GM18870 (cell line): Measurements from ENCODE around the gene OTUD5.

Source experiments
- ATAC-seq: cut with Tn5 transposase; IDR thresholded peaks from one replicate; pipeline ENCODE4 v1.9.1; 2021; ENCODE audit warnings: moderate library complexity; ENCODE audit not compliant: unreplicated experiment

OTUD5 gene

DNA sequence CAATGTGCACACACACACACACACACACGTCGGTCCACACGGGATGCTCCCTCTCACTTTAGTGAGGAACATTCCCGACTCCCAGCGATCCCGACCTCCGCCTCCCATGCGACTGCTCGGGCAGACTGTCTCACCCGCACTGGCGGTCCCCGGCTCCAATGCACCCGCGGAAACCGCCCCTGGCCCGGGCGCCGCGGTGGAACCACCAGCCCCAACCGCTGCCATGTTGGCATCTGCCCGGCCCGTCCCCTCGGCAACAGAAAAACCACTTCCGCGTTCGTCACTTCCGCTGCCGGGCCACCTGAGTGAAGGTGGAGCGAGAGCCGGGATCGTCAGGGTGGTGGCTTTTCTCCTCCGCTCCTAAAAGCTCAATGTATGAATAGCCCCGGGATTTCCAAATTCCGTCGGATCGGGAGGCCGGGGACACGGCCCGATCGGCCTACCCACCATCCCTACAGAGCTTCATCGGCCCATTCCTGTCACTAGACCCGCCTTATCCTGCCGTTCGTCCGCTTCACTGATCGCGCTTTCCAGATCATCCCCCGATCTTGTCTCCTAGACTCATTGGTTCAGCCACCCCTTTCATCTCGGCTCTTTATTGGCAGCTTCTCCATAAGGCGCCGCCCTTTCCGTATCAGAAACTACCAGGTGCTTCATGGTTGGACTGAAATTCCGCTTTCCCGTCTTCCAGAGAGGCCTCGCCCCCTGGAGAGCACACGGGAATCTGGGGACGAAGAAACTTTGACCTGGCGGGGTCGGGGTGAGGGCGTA lies 45.8 kb downstream of the OTUD5 start, which contains the start of gene SLC35A2:
TSS of gene SLC35A2 (minus strand) at position 235 of the 771 bp plus-strand sequence. CDS start at position 225, 10 bp downstream.
- peak; percentile 51 for ATAC-seq

DNA sequence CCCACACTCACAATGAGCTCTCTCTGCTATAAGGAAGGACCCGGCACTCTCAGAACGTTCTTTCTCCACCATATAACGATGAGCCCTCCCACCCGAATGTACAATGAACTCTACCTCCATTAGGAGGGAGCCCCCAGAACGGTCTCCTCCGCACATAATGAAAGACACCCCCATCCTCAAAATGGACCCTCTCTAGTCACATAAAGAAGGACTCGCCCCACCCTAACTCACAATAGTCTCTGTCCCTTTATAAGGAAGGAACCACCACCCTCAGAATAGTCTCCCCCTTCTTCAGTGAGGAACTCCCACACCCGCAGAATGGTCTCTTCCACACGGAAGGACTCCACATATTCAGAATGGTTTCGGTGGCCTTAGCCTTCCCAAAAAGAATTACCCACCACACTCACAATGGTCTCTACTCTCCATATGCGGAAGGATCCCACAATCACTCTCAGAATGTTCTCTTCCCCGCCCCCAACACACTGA lies 46.4 kb downstream of the OTUD5 start:
- peak; percentile 11 for ATAC-seq

DNA sequence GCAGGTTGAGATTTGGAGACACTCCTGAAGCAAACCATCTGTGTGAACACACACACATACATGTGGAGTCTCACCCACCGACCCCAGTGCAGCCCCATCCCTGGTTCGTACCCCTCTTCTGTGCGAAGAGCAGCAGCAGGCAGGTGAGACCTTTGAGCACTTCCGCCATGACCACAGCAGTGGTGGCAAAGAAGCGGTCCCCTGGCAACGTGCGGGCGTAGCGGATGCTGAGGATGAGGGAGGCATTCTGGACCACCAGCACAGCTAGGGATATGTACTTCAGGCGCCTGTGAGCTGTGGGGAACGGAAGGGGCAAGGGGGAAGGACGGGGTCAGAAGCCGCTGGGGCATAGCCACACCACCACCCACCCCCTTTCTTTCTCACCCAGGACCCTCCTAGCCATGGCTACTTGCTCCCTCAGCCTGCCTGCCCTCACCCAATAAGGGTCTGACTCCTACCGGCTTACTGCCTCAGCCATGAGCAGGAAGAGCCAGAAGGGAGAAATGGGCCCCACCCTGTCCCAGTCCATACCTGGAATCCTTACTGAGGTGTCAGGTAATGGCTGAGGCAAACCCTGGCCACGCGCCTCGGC lies 47.6 kb downstream of the OTUD5 start:
- no peak for ATAC-seq

DNA sequence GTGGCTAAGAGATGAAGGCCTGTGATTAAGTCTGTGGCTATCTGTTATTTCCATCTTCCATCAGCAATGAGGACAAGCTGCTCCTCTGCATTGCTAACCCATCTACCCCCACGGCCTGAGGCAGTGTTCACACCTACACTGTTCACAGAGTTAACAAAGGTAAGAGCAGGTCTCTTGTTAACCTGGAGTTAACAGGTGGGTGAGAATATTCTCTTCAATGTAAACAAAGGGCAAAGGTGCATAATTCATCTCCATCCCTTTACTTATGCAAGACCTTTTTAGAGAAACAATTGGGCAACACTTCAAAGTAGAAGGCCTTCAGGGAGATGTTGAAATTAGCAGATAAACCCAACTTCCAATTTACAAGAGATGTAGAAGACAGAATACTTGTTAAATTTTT lies 48.8 kb downstream of the OTUD5 start:
- no peak for ATAC-seq

DNA sequence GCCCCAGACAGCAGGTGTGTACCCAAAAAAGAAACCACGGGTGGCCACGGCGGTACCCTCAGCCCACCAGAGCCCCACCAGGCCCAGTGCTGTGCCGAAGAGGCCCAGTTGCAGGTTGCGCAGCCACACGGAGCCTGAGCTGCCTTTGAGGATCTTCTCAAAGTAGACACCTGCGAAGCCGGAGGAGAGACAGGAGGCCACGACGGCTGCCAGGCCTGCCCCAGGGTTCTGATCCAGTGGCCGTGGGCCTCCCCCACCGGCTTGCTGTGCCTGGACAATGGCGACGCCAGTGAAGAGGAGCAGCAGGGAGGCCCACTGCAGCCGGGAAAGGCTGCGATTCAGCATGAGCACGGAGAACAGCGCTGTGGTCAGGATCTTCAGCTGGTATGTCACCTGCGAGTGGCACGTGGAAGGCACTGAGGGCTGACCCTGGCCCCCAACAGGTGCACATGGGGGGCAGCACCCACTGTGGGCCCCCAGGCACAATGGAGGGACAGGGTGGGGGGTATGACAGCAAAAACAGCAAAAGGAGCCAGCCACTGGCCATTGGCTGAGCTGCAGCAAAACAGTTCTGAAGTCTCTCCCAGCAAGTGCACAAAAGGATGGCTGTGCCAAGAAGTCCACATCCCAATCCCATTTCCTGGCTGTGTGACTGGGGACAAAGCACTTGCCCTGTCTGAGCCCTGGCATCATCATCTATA lies 52.2 kb downstream of the OTUD5 start:
- no peak for ATAC-seq

DNA sequence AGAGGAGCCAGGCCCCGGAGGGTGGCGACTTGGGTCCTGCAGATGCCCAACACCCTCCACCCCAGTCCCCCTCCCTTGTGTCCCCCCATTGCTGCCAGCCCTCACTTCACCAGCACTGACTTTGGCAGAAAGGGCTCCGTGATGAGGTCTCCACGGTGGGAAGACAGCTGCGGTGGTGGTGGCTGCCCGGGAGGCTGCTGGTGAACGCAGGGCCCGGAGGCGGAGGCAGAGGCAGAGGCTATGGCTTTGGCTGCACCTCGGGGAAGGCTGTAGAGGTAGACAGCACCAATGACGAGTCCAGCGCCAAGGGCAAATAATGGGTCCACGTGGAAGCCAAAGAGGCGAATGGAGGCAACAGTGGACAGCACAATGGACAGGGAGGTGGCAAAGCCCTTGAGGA lies 52.8 kb downstream of the OTUD5 start:
- no peak for ATAC-seq

DNA sequence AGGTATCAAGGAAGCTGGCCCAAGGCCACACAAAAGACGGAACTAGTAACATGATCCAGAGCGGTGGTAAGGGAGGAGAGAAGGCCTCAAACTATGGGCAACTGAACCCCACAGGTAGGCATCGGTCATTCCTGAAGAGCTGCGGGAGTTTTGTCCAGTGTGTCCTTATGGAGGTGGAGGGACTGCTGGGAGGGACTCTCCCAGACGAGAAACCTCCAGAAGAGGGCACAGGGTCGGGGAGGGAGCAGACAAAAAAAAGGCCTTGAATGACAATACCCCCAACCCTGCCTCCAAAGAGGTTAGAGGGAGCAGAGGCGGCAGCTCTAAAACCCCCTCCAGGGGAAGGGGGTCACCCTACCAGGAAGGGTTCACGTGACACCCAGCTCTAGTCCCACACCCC lies 53.2 kb downstream of the OTUD5 start:
- ATAC-seq: no peak

DNA sequence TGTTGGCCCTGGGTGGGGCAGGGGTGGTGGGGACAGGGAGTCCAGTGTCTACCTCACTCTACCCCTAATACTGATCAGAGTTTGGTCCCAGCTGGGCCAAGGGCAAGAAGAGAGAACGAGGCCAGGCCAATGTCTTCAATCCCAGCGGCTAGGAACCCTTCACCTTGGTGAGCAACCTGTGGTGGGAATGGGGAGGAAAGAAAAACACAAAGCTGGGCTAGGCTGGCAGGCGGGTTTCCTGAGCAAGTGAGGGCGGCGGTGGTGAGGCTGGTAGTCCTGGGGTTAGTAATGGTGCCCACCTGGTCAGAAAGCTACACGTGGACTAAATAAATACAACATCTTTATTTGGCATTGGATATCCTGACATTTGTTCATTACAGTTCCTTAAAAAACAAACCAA lies 54.1 kb downstream of the OTUD5 start:
- ATAC-seq: no peak

DNA sequence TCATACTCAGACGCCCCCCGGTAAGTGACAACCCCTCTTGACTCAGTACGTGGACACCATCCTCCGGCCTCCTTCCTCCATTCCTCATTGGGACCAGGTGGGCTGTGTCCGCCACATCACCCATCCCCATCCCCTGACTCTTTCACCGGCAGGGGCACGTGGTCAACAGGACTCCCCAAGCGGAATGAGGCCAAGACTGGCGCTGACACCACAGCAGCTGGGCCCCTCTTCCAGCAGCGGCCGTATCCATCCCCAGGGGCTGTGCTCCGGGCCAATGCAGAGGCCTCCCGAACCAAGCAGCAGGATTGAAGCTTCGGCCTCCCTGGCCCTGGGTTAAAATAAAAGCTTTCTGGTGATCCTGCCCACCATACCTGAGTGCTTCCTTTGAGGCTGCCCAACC lies 54.6 kb downstream of the OTUD5 start:
- no peak for ATAC-seq

DNA sequence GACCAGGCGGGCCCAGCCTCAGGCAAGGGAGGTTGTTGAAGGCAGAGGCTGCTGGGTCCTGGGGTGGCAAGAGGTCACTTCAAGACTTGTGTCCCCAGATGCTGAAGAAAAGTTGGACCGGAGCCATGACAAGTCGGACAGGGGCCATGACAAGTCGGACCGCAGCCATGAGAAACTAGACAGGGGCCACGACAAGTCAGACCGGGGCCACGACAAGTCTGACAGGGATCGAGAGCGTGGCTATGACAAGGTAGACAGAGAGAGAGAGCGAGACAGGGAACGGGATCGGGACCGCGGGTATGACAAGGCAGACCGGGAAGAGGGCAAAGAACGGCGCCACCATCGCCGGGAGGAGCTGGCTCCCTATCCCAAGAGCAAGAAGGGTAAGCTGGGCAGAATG lies 55.3 kb downstream of the OTUD5 start:
- no peak for ATAC-seq

DNA sequence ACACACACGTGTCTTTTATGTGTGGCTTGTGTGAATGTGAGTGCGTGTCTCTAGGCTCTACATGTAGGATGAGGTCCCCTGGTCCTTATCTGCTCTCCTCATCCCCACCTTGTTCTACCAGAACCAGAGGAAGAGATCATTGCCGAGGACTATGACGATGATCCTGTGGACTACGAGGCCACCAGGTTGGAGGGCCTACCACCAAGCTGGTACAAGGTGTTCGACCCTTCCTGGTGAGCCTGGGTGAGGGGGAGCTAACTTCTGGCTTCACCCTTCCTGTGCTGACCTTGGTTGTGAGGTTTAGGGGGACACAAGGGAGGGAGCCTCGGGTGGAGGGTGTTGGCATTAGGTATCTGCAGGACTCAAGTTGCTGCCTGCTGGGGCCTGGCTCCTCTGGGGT lies 56.3 kb downstream of the OTUD5 start:
- ATAC-seq: no peak

DNA sequence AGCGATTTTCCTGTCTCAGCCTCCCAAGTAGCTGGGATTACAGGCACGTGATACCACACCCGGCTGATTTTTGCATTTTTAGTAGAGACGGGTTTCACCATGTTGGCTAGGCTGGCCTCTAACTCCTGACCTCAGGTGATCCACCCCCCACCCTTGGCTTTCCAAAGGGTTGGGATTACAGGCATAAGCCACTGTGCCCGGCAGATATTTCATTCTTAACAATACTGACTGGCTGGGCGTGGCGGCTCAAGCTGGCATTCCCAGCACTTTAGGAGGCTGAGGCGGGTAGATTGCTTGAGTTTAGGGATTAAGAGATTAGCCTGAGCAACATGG lies 58.4 kb downstream of the OTUD5 start:
- ATAC-seq: no peak

DNA sequence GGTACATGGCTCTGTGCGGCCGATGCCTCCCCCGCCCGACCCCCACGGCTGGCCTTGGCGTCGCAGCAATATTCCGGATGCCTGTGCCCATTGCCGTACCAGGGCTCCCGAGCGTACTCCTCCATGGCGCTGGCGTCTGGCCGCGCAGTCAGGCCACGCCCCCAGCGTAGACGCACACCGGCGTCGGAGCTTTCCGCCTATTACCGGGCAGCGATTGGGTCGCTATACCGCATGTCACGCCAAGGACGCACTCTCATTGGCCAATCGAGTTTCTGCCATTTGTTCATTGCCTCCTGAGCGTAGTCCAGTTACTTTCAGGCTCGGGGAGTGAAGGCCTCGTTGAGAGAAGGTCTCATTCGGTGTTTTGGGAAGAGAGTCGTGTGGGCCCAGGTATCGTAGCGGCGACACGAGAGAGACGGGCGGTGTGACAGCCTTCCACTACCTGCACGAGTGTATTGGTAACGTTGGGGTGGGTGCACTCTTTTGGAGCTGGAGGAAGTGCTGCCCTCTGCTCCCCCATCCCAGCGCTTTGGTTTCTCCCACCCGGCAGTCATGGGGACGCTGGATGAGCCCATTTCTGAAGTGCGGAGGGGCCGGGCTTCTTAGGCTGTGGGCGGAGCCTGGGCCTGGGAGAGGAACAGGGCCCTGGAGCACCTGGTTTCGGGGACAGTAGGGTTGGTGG lies 59.6 kb downstream of the OTUD5 start, which contains the start of the genes PQBP1 and TIMM17B:
TSS of gene PQBP1 (plus strand) at position 306 of the 682 bp plus-strand sequence. CDS start 580 bp downstream, outside the sequence.
TSS of gene TIMM17B (minus strand) at position 144 of the 682 bp plus-strand sequence. CDS start at position 125, 19 bp downstream.
- peak; percentile 85 for ATAC-seq

DNA sequence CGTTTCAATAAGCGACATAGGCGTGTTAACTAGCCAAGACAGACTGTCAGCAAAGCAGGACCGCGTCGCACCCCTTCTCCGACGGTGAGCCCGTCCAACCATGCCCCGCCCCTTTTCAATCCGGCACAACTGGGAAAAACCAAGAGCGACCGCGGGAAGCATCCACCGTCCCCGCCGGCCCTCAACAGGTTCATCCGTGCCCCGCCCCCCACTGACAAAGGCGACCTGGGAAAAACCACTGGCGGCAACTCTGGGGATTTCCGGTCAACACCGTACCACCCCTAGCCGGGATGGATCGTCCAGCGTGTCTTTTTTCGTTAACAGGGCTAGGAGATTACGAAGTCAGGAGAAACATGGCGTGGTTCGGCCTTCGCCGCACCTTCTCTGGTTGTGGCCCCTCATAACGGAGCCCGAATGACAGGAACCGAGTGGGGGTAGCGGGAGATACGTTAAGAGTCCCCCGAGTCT lies 60.2 kb downstream of the OTUD5 start:
- ATAC-seq: no peak

DNA sequence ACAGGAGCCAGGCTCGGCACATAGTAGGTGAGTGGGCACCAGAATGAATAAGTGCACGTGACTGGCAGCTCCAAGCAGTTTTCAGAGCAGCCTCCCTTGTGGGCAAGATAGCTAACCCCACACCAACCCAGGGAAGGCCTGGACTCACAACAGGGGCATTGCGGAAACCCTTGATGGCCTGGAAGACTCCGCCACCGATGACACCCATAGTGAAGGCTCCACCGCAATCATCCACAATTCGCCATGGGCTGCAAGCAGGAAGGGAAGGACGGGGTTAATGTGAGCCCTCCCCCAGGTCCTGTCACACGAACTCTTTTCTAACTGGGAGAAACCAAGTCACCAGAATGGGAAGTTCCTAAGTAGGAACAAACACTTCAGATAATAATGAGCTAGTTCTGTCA lies 60.8 kb downstream of the OTUD5 start:
- no peak for ATAC-seq

DNA sequence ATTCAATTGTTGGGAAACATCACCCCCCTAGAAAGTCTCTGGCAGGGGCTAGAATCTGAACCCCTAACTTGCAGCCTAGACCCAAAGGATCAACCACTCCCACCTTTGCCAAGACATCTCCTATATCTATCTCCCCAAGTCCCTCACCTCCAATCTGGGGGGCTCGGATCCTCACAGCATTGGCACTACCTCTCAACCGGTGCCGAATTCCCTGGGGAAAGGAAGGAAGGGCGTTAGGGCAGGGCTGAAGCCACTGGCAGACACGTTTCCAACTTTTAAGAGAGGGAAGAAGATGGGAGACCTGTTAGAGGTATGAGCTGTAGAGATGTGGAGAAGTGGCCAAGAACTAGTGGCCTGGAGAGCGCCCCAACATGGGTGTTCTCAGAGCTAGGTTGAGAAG lies 62.5 kb downstream of the OTUD5 start:
- no peak for ATAC-seq

DNA sequence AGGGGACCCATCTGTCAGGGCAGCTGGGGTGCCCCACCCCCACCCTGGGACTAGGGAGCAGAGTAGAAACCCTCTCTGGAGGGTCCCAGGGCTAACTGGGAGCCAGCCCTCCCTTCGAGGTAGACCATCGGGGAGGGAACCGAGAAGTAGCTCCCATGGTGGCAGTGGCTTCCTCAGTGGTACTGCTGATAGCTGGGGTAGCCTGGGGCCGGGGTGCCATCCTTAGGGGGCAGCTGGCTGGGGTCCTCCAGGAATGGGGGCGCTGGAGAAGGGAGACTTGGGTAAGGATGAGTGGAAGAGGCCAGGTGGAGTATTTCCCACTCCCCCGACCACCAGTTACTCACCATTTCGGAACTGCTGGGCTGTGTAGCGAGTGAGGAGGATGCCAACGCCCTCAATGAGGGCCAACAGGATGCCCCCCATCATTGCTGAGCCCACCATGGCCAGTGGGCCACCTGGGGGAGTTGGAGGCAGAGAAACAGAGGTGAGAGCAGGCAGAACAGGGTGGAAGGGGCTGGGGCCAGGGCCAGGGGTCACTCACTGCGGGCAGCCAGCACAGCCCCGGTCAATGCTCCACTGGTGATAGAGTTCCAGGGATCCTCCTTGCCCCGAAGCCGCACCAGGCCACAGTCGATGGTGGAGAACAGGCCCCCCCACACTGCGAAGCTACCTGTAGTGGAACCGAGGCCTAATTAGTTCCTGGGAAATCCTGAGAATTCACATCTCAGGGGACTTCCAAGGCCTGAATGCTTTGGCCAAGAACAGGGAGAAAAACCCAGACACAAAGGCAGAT lies 63.7 kb downstream of the OTUD5 start:
- ATAC-seq: no peak

DNA sequence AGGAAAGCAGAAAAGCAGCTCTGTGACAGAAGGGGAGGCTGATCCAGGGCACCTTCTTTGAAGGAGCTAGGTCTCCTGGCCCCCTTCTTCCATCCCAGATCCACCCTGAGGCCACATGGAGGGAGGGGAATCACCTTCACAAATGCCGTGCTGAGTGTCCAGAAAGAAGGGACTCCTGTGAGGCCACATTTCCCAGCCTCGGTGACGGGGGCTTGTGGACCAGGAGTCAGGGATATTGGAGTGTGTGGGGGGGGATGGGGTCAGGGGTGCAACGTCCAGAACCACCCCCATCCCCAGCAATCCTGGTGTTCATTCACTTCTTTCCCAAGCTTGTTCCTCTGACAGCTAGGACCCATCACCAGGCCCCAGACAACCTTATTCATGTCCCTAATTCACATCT lies 64.5 kb downstream of the OTUD5 start:
- no peak for ATAC-seq

DNA sequence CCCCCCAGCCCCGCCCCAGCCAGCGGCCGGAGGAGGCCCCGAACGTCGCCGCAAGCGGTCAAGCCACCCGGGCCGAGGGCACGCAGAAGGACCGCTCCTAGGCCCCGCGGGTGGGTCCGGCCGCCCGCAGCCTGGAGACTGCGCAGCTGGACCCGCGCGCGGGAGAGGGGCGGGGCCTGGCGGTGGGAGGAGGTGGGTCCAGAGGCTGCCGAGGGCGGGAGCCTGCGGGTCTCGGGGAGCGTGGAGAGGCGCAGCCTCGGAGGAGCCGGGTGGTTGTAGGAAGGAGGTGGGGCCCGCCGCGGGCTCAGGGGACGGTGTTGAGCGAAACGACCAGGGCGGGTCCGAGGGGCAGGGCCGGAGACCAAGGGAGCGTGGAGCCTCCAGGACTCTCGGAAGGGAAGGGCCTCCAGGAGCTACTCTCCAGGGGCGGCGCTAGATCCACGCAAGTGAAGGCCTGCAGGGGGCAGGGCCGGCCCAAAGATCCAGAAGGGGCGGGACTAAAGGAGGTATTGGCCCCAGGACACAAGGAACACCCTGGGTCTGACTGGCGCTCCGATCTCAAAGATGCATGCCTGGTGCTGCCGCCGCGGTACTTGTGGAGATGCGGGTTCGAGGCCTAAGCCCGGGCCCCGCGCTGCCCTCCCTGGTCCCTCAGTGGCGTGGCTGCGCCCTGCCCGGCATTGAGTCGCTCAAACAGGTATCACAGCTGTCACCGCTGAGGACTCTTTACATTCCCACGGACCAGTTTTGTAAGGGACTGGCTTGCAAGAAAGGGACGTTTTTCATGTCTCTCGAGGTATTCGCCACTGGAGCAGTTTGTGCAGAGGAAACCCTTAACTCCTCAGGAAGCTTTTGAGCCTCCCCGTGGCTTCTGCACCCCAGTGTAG lies 65.8 kb downstream of the OTUD5 start:
- peak; percentile 69 for ATAC-seq
